GM12891 (cell line): Measurements from ENCODE around the gene ZNF536.

Experiments used
- POLR2A ChIP-seq: IDR thresholded peaks from 2 replicates; pipeline ENCODE4 v1.6.1; 2011; ENCODE audit warnings: low read depth, low read length, control low read depth
- POLR2AphosphoS5 ChIP-seq: IDR thresholded peaks from 2 replicates; pipeline ENCODE4 v1.6.1; 2011; ENCODE audit warnings: low read depth, low read length, control low read depth

GRCh38 chr19:30455881-30456280, 83.7 kb downstream of the ZNF536 start:
- TF ChIP-seq POLR2A (no peak), POLR2AphosphoS5 (no peak)
